T47D (cell line): ENCODE results near the gene KIAA1671.
A peak's percentile ranks its signal among the peaks of the same experiment; 100 is the strongest.

Source experiments
- DNase-seq, 2 experiments: peaks; one replicate each; pipeline versions ENCODE4 v3.0.0 to v3.0.0-alpha.2; 2011 to 2012; ENCODE audit warnings: low read depth in 1 of 2, low spot score in 1 of 2
- JUND ChIP-seq: IDR thresholded peaks from 2 replicates; pipeline ENCODE4 v1.6.1; 2012; ENCODE audit warnings: low read depth
- in situ Hi-C: cut with HindIII; loops from 2 replicates; pipeline ENCODE4 v1.10.0; 2016; ENCODE audit warnings: low sequenced_read_pairs, low pct_unique_long_range_greater_than_20kb

Gene KIAA1671

DNA sequence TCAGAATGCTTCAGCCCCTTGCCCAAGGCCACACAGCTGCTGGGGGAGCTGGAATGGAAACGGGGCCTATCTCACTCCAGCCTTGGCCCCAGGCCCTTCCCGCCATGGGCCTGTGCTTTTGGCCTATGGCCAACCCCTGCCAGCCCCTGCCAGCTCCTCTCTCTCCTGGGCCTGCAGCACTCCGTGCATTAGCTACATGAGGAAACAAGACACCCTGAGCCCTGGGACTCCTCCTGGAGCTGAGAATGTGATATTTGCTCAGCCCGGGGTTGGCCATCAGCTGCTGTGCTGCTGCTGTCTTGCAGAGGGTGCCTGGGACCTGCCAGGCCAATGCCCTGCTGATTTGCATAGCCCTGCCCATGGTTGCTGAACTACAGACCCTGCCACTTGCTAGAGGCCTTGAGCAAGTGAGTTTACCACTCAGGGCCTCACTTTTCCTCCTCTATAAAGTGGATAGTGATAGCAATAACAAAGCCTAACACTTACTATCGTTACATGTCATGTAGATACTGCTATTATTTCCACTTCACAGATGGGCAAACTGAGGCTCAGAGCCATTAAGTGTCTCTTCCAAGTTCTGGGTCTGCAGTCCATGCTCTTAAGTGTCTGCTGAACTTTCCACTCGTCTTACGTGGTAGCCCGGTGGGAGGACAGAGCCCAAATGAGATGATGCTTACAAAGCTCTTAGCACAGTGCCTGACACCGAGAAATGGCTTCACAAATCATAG is 99.6 kb downstream of the KIAA1671 start:
- no peak for TF ChIP-seq JUND
- in situ Hi-C loops, result no loop called here
- peak in 1 of 2 experiments; percentile 41 for DNase-seq

DNA sequence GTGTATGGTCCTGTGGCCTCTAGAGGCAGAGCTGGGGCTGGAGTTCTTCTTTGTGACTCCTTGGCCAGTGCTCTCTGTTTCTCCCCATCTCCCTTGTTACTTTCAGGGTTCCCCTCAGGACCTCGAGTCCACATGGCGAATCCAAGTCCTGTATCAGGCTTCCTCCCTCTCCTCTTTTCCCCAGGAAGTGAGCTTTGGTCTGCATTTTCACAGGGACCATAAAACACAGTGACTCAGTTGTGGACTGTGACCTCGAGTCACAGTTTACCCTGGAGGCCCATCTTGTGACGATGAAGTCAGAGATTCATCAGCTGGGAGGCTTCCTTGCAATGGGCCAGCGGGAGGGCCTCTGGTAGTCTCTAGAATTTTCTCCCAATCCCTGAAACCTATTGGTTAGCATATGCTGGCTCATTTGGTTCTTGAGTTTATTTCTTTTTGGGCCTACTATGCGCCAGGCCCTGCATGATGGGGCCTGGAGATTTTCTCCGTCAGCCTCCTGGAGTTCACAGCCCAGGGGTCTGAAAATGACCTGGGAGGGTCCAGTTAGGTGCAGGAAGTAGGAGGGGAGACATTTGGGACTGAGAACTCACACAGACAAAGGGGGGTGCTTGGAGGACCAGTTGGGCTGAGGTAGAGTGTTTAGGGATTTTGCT is 100.8 kb downstream of the KIAA1671 start:
- in situ Hi-C loops, result no loop called here
- DNase-seq, result no peak
- no peak for TF ChIP-seq JUND

DNA sequence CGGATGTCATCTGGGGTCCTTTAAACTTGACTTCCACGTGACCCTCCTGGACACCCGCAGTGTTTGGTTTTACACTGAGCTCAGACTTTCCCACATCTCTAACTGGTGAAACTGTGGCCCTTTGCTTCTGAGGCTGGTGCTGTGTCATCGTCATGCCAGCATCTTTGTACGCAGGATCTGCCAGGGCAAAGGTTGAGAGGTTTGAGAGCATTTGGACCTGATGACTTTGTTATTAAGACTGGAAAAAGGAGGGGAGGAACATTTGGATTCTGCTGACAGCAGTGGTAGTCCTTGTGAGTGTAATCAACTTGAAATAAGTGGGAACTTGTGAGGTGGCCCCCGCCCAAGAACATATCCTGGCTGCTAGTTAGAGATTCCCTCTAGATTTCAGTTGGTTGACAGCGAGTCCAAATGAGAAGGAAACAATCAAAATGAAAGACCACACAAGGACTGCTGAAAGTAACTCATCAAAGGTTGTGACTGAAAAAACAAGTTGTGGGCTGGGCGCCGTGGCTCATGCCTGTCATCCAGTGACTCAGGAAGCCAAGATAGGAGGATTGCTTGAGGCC is 102.5 kb downstream of the KIAA1671 start:
- in situ Hi-C loops, result no loop called here
- DNase-seq, result no peak
- TF ChIP-seq JUND, result no peak

DNA sequence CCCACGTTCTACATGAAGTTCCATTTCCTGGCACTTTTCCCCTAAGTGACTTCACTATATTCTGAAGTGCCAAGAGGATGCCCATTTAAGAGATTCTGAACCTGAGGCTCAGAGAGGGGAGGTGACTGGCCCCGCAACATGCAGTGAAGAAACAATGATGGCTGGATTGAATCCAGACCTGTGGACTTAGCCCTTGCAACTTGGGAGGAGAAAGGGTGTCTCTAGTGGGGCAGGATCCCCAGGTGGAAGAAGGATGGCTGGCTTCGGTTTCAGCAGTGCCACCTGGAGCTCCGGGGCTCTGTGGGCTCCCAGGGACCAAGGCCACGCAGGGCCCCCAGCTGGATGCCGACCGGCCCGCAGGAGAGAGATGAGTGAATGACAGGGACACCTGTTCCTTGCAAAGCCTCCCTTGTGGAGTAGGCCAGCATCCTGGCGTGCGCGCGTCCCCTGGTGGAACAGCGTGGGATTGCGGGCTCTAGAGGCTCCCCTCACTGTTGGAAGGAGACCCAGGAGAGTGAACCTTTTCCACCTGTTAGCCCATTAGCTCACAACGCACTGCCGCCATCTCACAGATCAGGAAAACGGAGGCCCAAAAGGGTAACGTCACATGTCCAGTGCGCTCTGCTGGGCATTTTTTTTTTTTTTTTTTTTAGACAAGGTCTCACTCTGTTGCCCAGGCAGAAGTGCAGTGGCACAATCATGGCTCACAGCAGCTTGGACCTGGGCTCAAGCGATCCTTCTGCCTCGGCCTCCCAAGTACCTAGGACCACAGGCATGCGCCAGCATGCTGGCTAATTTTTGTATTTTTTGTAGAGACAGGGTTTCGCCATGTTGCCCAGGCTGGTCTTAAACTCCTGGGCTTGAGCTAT is 104.7 kb downstream of the KIAA1671 start:
- in situ Hi-C loops, result no loop called here
- DNase-seq, result peak; percentile 47 to 65
- no peak for TF ChIP-seq JUND

DNA sequence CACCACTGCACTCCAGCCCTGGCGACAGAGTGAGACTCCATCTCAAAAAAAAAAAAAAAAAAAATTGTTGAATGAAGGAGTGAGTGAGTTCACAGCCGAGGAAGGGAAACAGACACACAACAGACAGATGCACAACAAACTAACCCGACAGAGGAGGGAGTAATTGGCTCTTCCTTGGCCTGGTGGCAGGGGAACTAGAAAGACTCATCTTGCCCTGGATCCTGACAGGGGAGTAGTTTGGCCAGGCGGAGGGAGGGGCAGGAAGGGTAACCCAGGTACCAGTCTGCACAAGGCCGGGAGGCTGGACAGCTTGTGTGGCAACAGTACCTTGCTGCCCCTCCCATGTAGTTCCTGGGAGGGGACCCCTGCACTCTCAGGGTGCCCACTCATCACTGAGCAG is 106.9 kb downstream of the KIAA1671 start:
- in situ Hi-C loops, result no loop called here
- no peak for TF ChIP-seq JUND
- no peak for DNase-seq

DNA sequence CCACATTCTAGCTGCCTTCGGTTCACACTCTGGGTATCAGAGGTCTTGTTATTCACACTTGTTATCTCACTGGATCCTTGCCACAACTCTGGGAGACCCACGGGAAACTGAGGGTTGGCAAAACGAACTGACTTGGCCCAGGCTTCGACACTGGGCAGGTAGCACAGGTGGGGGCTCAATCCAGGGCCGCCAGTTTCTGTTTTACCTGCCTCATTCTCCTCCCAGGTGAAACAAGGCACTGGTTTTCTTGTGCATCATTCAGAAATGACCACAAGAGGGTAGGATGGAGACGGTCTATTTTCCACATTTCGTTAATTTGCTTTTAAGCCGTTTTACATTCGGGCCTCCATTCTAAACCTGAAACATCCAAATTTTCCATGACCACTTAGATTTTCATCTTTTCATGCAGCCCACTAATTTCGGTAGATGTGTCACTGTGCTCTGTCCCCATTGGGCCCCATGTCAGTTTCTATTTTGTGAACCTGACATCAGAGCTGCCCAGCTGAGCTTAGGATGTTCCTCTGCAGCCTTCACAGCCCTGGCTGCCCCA is 108.1 kb downstream of the KIAA1671 start:
- in situ Hi-C loops, result no loop called here
- peak; percentile 30 to 41 for DNase-seq
- no peak for TF ChIP-seq JUND

DNA sequence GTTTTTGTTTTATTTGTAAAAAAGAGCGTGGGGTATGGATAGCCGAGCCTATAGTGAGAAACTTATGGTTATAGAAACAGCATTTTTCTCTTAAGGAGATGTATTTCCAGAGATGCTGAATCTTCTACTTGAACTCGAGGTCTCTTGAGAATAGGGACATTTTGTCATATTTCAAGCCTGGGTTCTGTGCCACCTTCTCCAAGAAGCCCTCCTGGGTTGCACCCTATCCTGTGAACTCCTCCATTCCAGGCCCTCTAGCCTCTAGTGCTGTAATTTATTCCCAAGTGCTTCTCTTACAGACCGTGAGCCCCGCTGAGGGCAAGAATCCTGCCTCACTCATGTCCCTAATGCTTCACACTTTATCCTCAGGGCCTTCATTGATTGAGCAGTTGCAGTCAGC is 108.6 kb downstream of the KIAA1671 start:
- no peak for TF ChIP-seq JUND
- in situ Hi-C loops, result no loop called here
- DNase-seq, result no peak

DNA sequence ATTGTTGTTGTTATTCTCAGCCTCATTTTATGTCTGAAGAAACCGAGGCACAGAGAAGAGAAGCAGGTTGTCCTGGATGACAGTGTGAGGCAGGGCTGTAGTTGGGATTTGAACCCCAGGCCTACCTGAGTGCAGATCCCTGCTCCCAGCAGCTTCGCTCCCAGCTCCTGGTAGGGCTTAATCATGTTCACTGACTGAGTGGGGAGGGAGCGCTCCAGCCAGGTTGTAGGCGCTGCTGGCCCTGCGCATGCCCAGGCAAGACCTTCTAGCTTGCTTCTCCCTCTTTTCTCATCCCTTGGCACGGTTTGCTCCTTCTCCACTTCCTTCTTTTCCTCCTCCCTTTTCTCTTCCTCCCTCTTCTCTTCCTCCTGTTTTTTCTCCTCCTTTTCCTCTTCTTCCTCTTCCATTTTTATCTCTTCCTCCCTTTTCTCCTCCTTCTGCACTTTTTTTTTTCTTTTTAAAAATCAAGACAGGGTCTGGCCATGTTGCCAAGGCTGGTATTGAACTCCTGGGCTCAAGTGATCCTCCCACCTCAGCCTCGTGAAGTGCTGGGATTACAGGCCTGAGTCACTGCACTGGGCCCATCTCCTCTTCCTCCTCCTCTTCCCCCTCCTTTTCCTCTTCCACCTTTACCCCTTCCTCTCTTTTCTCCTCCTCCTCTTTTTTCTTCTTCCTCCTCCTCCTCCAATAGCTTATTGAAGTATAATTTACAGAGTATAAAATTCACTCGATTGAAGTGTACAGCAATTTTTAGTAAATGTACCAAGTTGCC is 109.3 kb downstream of the KIAA1671 start:
- no peak for DNase-seq
- in situ Hi-C loops, result no loop called here

DNA sequence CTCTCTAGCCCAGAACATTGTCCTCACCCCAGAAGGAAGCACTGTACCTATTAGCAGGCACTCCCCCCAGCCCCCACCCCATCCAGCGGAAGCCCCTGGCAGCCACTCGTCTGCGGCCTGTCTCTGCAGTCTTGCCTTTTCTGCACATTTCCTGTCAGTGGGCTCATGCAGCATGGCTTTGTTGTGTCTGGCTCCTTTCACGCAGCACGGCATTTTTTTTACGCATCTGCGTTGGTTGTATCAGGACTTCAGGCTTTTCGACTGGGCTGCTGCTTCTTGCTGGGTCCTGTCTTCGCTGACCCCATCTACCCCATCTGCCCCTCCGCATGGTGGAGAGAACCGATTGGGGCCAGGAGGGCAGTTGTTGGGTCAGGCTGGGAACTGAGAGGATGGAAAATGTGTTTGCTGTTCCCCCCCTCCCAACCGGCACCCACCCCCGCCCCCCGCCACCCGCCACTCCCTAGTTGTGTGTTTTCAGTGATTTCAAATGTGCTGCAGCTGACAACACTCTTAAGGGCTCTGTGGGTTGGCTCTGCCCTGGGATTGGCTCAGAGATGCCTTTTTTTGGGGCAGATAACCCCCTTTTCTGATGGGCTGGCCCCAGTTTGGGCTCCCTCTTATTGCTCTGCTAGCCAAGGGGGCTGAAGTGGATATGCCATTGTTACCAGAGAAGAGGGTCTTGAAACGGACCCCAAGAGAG is 110.0 kb downstream of the KIAA1671 start:
- in situ Hi-C loops, result no loop called here
- no peak for DNase-seq
- no peak for TF ChIP-seq JUND

More for the DNA sequence above, 109.3 kb downstream of the KIAA1671 start:
- no peak for TF ChIP-seq JUND

DNA sequence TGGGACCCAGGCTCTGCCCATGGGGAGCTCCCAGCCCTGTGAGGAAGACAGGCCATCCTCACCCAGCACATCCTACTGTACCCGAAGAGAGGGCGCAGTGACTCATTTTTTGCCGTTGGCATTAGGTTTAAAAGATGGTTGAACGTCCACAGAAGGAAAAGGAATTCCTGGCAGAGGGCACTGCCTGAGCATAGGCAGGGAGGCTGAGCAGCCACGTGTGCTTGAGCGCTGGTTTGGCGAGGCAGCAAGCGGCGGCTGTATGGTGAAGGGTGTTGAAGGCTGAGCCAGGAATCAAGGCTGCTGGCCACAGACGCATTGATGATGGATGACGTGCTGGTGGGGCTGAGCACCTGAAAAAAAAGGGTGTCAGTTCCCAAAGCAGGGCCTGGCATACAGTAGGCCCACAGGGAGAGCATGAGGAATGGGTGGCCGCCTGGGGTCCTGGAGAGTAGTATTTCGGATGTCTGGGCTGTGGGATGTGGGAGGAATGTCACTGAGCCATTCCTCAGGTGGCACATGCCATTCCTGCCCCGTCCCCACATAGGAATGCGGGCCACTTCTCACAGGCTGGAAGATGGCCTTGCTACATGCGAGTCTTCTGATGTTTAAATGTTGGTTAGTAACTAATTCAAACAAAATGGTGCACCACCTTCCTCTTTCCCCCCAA is 112.5 kb downstream of the KIAA1671 start:
- no peak for DNase-seq
- no peak for TF ChIP-seq JUND
- in situ Hi-C loops, result no loop called here
